Right ventricle myocardium inferior (tissue), 1 donor: ENCODE results near the gene HOXD8. TPM values are rescaled to one million over a fixed set of nuclear protein-coding genes. Genes with fewer than 3 reads are reported as not detected.

Experiments
- ATAC-seq: fragments of 200-7000 bp; cut with Tn5 transposase; one replicate; pipeline ENCODE4 v1.9.1; 2020; ENCODE audit warnings: mild to moderate bottlenecking, moderate library complexity
- DNase-seq: peaks from one replicate; pipeline ENCODE4 v3.0.0; 2021; ENCODE audit errors: missing footprints
- intact Hi-C: fragments of 100-400 bp; cut with DNase I; formaldehyde crosslinking; loops from one replicate; pipeline ENCODE4 v1.11.0; 2022
- microRNA-seq: library from miRNA; unstranded; fragments of <30 nt; microRNA quantifications from one replicate; pipeline ENCODE4 v1.2.0, GENCODE V29; 2020
- total RNA-seq: library from RNA; stranded (reverse); fragmentation: NEBNext Ultra II Directional; extraction: Animal tissue kit (Norgen Biotek cat#: 25700); gene quantifications from one replicate; pipeline ENCODE4 v1.2.1, GENCODE V29; 2021
- donor health status: DM: no; HTN: yes; CAD: no; lungs with severe emphysema.

HOXD8 gene
- total RNA-seq, 1 donor from 2014 or later = 0.16 TPM

- ATAC-seq = no peak
- DNase-seq = no peak
- intact Hi-C loops = no loop called here
These were observed 44.3 kb downstream of the HOXD8 start for GRCh38 chr2:176173567-176174381.

GRCh38 chr2:176174382-176174823, 44.9 kb downstream of the HOXD8 start:
- no peak for DNase-seq
- ATAC-seq = no peak
- intact Hi-C loops = no loop called here

GRCh38 chr2:176174824-176175708, 45.6 kb downstream of the HOXD8 start:
- ATAC-seq (no peak), DNase-seq (no peak)
- intact Hi-C loops = no loop called here

- no peak for ATAC-seq
- intact Hi-C loops = no loop called here
- no peak for DNase-seq
These were observed 46.5 kb downstream of the HOXD8 start for GRCh38 chr2:176175709-176176607.

GRCh38 chr2:176177580-176178037, 48.1 kb downstream of the HOXD8 start:
- no peak for ATAC-seq
- intact Hi-C loops = no loop called here
- DNase-seq = no peak

- ATAC-seq (no peak), DNase-seq (no peak)
- intact Hi-C loops = no loop called here
These were observed 48.7 kb downstream of the HOXD8 start for GRCh38 chr2:176178038-176178756.

- ATAC-seq (no peak), DNase-seq (no peak)
- intact Hi-C loops = no loop called here
These were observed 49.3 kb downstream of the HOXD8 start for GRCh38 chr2:176178757-176179295.

GRCh38 chr2:176181551-176181950, 52.0 kb downstream of the HOXD8 start:
- intact Hi-C loops = no loop called here

More at GRCh38 chr2:176181551-176181950, 52.0 kb downstream of the HOXD8 start:
- DNase-seq = no peak
- no peak for ATAC-seq

Small RNA genes lying within 50 kb of the gene (microRNA-seq; reads per million reads assigned to microRNA genes)
- 868 reads per million, percentile 82 among the genes with 10 or more reads in this experiment for gene MIR10B

Other genes starting within 250 kb of the HOXD8 start
- 38.8 TPM for gene LNPK, start 127.4 kb upstream of the HOXD8 start, total RNA-seq
- gene EVX2, start 45.7 kb upstream of the HOXD8 start, total RNA-seq = not detected
- not detected for gene HOXD13, start 37.0 kb upstream of the HOXD8 start, total RNA-seq
- not detected for gene HOXD12, start 29.9 kb upstream of the HOXD8 start, total RNA-seq
- gene HOXD11, start 22.4 kb upstream of the HOXD8 start, total RNA-seq = not detected
- not detected for gene HOXD10, start 12.9 kb upstream of the HOXD8 start, total RNA-seq
- gene HOXD9, start 7.0 kb upstream of the HOXD8 start, total RNA-seq = not detected
- gene HOXD4, start 21.8 kb downstream of the HOXD8 start, total RNA-seq = not detected
- gene HOXD3, start 27.6 kb downstream of the HOXD8 start, total RNA-seq = 0.30 TPM
- gene HOXD1, start 59.0 kb downstream of the HOXD8 start, total RNA-seq = not detected
- 51.0 TPM for gene MTX2, start 139.7 kb downstream of the HOXD8 start, total RNA-seq